GM18858 (cell line): ENCODE results near the gene TANC1.

Experiments used
- ATAC-seq: cut with Tn5 transposase; IDR thresholded peaks from one replicate; pipeline ENCODE4 v1.9.1; 2021; ENCODE audit not compliant: unreplicated experiment

The TANC1 gene

GRCh38 chr2:158960193-158960592, 8.2 kb upstream of the TANC1 start:
- no peak for ATAC-seq

- no peak for ATAC-seq
Measured at GRCh38 chr2:158962074-158962473, 6.4 kb upstream of the TANC1 start.

GRCh38 chr2:158963071-158963470, 5.4 kb upstream of the TANC1 start:
- no peak for ATAC-seq

- ATAC-seq: no peak
Measured at GRCh38 chr2:158965107-158965506, 3.3 kb upstream of the TANC1 start.

GRCh38 chr2:158965641-158966040, 2.8 kb upstream of the TANC1 start:
- no peak for ATAC-seq

- no peak for ATAC-seq
Measured at GRCh38 chr2:158966312-158966711, 2.1 kb upstream of the TANC1 start.

- no peak for ATAC-seq
Measured at GRCh38 chr2:158967114-158967730, 1.2 kb upstream of the TANC1 start.

GRCh38 chr2:158967731-158968395, 577 bp upstream of the TANC1 start:
- no peak for ATAC-seq

GRCh38 chr2:158969162-158969714, 798 bp downstream of the TANC1 start:
- ATAC-seq: no peak

GRCh38 chr2:158969715-158970240, 1.3 kb downstream of the TANC1 start:
- ATAC-seq: no peak

GRCh38 chr2:158970241-158970751, 1.9 kb downstream of the TANC1 start:
- ATAC-seq: no peak

- no peak for ATAC-seq
Measured at GRCh38 chr2:158973116-158973956, 4.9 kb downstream of the TANC1 start.

GRCh38 chr2:158975271-158975921, 7.0 kb downstream of the TANC1 start:
- ATAC-seq: no peak

- ATAC-seq: no peak
Measured at GRCh38 chr2:158979772-158980171, 11.3 kb downstream of the TANC1 start.

GRCh38 chr2:158984604-158985135, 16.2 kb downstream of the TANC1 start:
- ATAC-seq: no peak

GRCh38 chr2:158988501-158988900, 20.1 kb downstream of the TANC1 start:
- ATAC-seq: no peak

- ATAC-seq: no peak
Measured at GRCh38 chr2:158989165-158989564, 20.7 kb downstream of the TANC1 start.

- ATAC-seq: no peak
Measured at GRCh38 chr2:158990397-158991214, 22.2 kb downstream of the TANC1 start.

GRCh38 chr2:158993030-158993429, 24.6 kb downstream of the TANC1 start:
- no peak for ATAC-seq
